Stomach (tissue), 9 donors: ENCODE data around the gene PCP4L1. TPM values are rescaled to one million over a fixed set of nuclear protein-coding genes. Genes with fewer than 3 reads are reported as not detected.

Experiments used
- DNase-seq, 2 donors: peaks; one replicate each; pipeline versions ENCODE4 v3.0.0 to v3.0.0-alpha.2; 2013 to 2019
- H3K27ac ChIP-seq, 5 donors: fragments of 200-600 bp in 4 of 5; sonication (generic) in 4 of 5; one replicate each; pipeline ENCODE4 v1.5.1; 2013 to 2019; ENCODE audit warnings: mild to moderate bottlenecking in 1 of 5, moderate library complexity in 1 of 5
- H3K27me3 ChIP-seq, 3 donors: fragments of 200-600 bp; sonication (generic); one replicate each; pipeline ENCODE4 v1.5.1; 2017 to 2019; ENCODE audit warnings: mixed run types in 1 of 3
- H3K36me3 ChIP-seq, 4 donors: fragments of 200-600 bp; sonication (generic); 1 replicate in 3 of 4; 2 replicates in 1 of 4; pipeline ENCODE4 v1.5.1; 2016 to 2019
- H3K4me1 ChIP-seq, 4 donors: fragments of 200-600 bp; sonication (generic); one replicate each; pipeline ENCODE4 v1.5.1; 2016 to 2019
- H3K4me3 ChIP-seq, 4 donors: fragments of 200-600 bp; sonication (generic) in 3 of 4; one replicate each; pipeline ENCODE4 v1.5.1; 2016 to 2019; ENCODE audit warnings: mild to moderate bottlenecking in 1 of 4
- H3K9me3 ChIP-seq, 4 donors: fragments of 200-600 bp; sonication (generic); one replicate each; pipeline ENCODE4 v1.5.1; 2016 to 2019
- CTCF ChIP-seq, 7 experiments: fragments of 450-650 bp in 4 of 7; fragments of 200-600 bp in 3 of 7; sonication (generic) in 3 of 7; IDR thresholded peaks; one replicate each; pipeline ENCODE4 v1.5.1; 2016 to 2019; ENCODE audit warnings: antibody characterized with exemption in 7 of 7, control low read depth in 2 of 7, mild to moderate bottlenecking in 1 of 7
- EP300 ChIP-seq: sonication (generic); formaldehyde crosslinking; IDR thresholded peaks from one replicate; pipeline ENCODE4 v1.6.1; 2017; ENCODE audit warnings: antibody characterized with exemption
- POLR2A ChIP-seq, 4 donors: fragments of 450-650 bp; IDR thresholded peaks; one replicate each; pipeline ENCODE4 v1.6.1; 2016; ENCODE audit warnings: antibody characterized with exemption in 4 of 4, control low read depth in 2 of 4, mild to moderate bottlenecking in 1 of 4, moderate library complexity in 1 of 4
- POLR2AphosphoS5 ChIP-seq, 3 donors: sonication (generic); formaldehyde crosslinking; IDR thresholded peaks; one replicate each; pipeline ENCODE4 v1.6.1; 2016; ENCODE audit warnings: antibody characterized with exemption in 3 of 3
- WGBS, 5 donors: extraction: QIAGEN DNeasy Blood & Tissue Kit in 3 of 5; methylation state at CpG; one replicate each; pipeline versions ENCODE4 v1.1.5 to v1.1.7; 2013 to 2018; 5-methylcytosine and 5-hydroxymethylcytosine counted together
- intact Hi-C: fragments of 100-400 bp; cut with DNase I; formaldehyde crosslinking; loops from one replicate; pipeline ENCODE4 v1.15.1; 2023; ENCODE audit warnings: low total_unique reads
- polyA plus RNA-seq, 3 donors: library from polyadenylated mRNA; stranded (reverse); fragments of 200-250 nt; gene quantifications; one replicate each; pipeline ENCODE4 v1.2.3, GENCODE V29; 2013
- total RNA-seq, 5 donors: library from RNA; depleted of rRNA; stranded (reverse); fragments of >200 nt; gene quantifications; one replicate each; pipeline versions ENCODE4 v1.1.0 to v1.2.3, GENCODE V29; 2014 to 2016
- donor health status: healthy with polysubstance abuse.
- donor health status: Bipolar disorder and iron deficiency.
- donor health status: healthy.

Gene PCP4L1
- total and polyA plus RNA-seq, 8 donors, result 12.6 to 19.4 (median 17.6) TPM; not detected in 5

GRCh38 chr1:161226759-161227158, 31.8 kb upstream of the PCP4L1 start:
- WGBS, 5 donors, result 39 to 72% (median 61%) methylated on average over 3 of the region's 3 CpGs
- Histone ChIP-seq H3K4me3 (peak overlapping the region; percentile 65 to 83 (median 78)), H3K4me1 (peaks cover 16 to 42% (median 29%) of the 10 kb centered on the region in 4 donors), H3K27me3 (no peaks in the 10 kb centered on the region), H3K27ac (peak overlapping the region in 4 of 5 donors; percentile 15 to 84 (median 80)), H3K9me3 (no peaks in the 10 kb centered on the region), H3K36me3 (peaks cover 20 to 37% (median 29%) of the 10 kb centered on the region in 4 donors)
- intact Hi-C loops, result loop anchor here (5.0 kb wide), 1 partner anchor 156 kb away; no protein-coding TSS in a partner anchor
- TF ChIP-seq CTCF (IDR thresholded peaks at IDR 0.05), result no peak
- DNase-seq, result no peak

GRCh38 chr1:161227196-161227871, 31.2 kb upstream of the PCP4L1 start:
- 36 to 46% (median 41%) methylated on average over 11 of the region's 11 CpGs for WGBS, 5 donors
- Histone ChIP-seq H3K27ac (peak overlapping the region in 3 of 5 donors; percentile 15 to 84 (median 79)), H3K4me3 (peak overlapping the region in 3 of 4 donors; percentile 13 to 82 (median 75)), H3K27me3 (no peaks in the 10 kb centered on the region), H3K9me3 (no peaks in the 10 kb centered on the region), H3K4me1 (peaks cover 16 to 42% (median 29%) of the 10 kb centered on the region in 4 donors), H3K36me3 (peaks cover 20 to 37% (median 29%) of the 10 kb centered on the region in 4 donors)
- TF ChIP-seq CTCF (IDR thresholded peaks at IDR 0.05) (peak in 5 of 7 experiments; percentile 75 to 95 (median 90)), POLR2A (IDR thresholded peaks at IDR 0.05) (no peak), EP300 (no peak)
- peak; percentile 88 to 91 for DNase-seq
- intact Hi-C loops, result loop anchor here (5.0 kb wide), 1 partner anchor 155 kb away; no protein-coding TSS in a partner anchor

- Histone ChIP-seq H3K4me3 (peak overlapping the region in 2 of 4 donors; percentile 75 to 82), H3K36me3 (peaks cover 20 to 37% (median 29%) of the 10 kb centered on the region in 4 donors), H3K27me3 (no peaks in the 10 kb centered on the region), H3K27ac (peak overlapping the region in 2 of 5 donors; percentile 15 to 79), H3K4me1 (peaks cover 16 to 42% (median 29%) of the 10 kb centered on the region in 4 donors), H3K9me3 (no peaks in the 10 kb centered on the region)
- TF ChIP-seq EP300 (no peak), CTCF (IDR thresholded peaks at IDR 0.05) (no peak), POLR2AphosphoS5 (IDR thresholded peaks at IDR 0.05) (no peak), POLR2A (IDR thresholded peaks at IDR 0.05) (no peak)
- WGBS, 5 donors, result 83 to 98% (median 93%) methylated on average over 6 to 7 of the region's 7 CpGs
- intact Hi-C loops, result loop anchor here (5.0 kb wide), 1 partner anchor 154 kb away; no protein-coding TSS in a partner anchor
- no peak for DNase-seq
Measured at GRCh38 chr1:161228032-161228431, 30.5 kb upstream of the PCP4L1 start.

GRCh38 chr1:161229896-161230295, 28.6 kb upstream of the PCP4L1 start:
- Histone ChIP-seq H3K9me3 (no peaks in the 10 kb centered on the region), H3K27me3 (no peaks in the 10 kb centered on the region), H3K27ac (no peak overlapping the region), H3K4me1 (peaks cover 16 to 31% (median 29%) of the 10 kb centered on the region in 4 donors), H3K36me3 (peaks cover 20 to 37% (median 29%) of the 10 kb centered on the region in 4 donors), H3K4me3 (no peak overlapping the region)
- intact Hi-C loops, result loop anchor here (5.0 kb wide), 1 partner anchor 152 kb away; no protein-coding TSS in a partner anchor
- WGBS, 5 donors, result 50 to 76% (median 62%) methylated on average over 3 of the region's 3 CpGs
- DNase-seq, result no peak
- TF ChIP-seq POLR2A (IDR thresholded peaks at IDR 0.05) (no peak), POLR2AphosphoS5 (IDR thresholded peaks at IDR 0.05) (no peak), EP300 (no peak), CTCF (IDR thresholded peaks at IDR 0.05) (no peak)
